ENCODE results near the gene GFRA1.

The GFRA1 gene

DNA sequence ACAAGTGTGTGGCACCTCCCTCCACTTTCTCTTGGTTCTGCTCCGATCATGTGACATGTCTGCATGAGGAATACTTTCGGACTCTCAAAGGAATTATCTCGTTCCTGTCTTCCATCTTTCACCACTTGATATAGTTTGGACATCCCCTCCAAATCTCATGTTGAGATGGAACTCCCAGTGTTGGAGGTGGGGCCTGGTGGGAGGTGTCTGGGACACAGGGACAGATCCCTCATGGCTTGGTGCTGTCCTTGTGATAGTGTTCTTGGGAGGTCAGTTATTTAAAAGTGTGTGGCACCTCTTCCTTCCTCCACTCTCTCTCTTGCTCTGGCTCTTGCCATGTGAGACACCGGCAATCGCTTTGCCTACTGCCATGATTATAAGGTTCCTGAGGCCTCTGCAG lies 166.4 kb downstream of the GFRA1 start:
- no peak overlapping the region for H3K4me3 ChIP-seq (ENCODE audit: low read depth, low read length)
- TF ChIP-seq, protein P1, sequence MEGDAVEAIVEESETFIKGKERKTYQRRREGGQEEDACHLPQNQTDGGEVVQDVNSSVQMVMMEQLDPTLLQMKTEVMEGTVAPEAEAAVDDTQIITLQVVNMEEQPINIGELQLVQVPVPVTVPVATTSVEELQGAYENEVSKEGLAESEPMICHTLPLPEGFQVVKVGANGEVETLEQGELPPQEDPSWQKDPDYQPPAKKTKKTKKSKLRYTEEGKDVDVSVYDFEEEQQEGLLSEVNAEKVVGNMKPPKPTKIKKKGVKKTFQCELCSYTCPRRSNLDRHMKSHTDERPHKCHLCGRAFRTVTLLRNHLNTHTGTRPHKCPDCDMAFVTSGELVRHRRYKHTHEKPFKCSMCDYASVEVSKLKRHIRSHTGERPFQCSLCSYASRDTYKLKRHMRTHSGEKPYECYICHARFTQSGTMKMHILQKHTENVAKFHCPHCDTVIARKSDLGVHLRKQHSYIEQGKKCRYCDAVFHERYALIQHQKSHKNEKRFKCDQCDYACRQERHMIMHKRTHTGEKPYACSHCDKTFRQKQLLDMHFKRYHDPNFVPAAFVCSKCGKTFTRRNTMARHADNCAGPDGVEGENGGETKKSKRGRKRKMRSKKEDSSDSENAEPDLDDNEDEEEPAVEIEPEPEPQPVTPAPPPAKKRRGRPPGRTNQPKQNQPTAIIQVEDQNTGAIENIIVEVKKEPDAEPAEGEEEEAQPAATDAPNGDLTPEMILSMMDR (IDR thresholded peaks at IDR 0.05; ENCODE audit: insufficient read depth, low read depth, low read length, missing control alignments) = no peak
- no peak for DNase-seq (ENCODE audit: low read depth)

- no peak overlapping the region for H3K4me3 ChIP-seq (ENCODE audit: low read depth, low read length)
- no peak for DNase-seq (ENCODE audit: low read depth)
- TF ChIP-seq, protein P1 (IDR thresholded peaks at IDR 0.05; ENCODE audit: insufficient read depth, low read depth, low read length, missing control alignments) = no peak
These were observed 167.7 kb downstream of the GFRA1 start for GRCh38 chr10:116105264-116105663.

- no peak overlapping the region for H3K4me3 ChIP-seq (ENCODE audit: low read depth, low read length)
- TF ChIP-seq, protein P1 (IDR thresholded peaks at IDR 0.05; ENCODE audit: insufficient read depth, low read depth, low read length, missing control alignments) = no peak
- no peak for DNase-seq (ENCODE audit: low read depth)
These were observed 168.6 kb downstream of the GFRA1 start for GRCh38 chr10:116104210-116104932.

DNA sequence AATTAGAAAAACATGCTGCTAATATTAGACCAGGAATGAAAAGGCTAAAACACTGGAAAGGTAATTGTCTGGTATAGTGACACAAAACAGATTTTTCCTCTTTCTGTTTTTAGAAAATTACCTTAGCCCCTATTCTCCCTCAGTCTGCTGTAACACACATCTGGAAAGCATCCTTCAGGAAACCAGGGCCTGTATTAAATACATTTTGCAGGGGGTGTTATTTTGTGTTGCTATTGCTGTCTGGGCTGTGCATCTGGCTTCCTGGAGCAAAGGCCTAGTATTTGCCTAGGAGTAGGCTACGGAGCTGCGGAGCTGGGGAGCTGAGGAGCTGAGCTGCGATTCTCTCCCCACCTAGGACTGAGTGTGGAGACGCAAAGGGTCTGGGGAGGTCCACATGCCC lies 169.3 kb downstream of the GFRA1 start:
- TF ChIP-seq, protein P1 (IDR thresholded peaks at IDR 0.05; ENCODE audit: insufficient read depth, low read depth, low read length, missing control alignments) = no peak
- no peak overlapping the region for H3K4me3 ChIP-seq (ENCODE audit: low read depth, low read length)
- no peak for DNase-seq (ENCODE audit: low read depth)

GRCh38 chr10:116101616-116102315 lies 171.2 kb downstream of the GFRA1 start:
- H3K4me3 ChIP-seq (ENCODE audit: low read depth, low read length) = no peak overlapping the region
- no peak for DNase-seq (ENCODE audit: low read depth)
- TF ChIP-seq, protein P1 (IDR thresholded peaks at IDR 0.05; ENCODE audit: insufficient read depth, low read depth, low read length, missing control alignments) = no peak

DNA sequence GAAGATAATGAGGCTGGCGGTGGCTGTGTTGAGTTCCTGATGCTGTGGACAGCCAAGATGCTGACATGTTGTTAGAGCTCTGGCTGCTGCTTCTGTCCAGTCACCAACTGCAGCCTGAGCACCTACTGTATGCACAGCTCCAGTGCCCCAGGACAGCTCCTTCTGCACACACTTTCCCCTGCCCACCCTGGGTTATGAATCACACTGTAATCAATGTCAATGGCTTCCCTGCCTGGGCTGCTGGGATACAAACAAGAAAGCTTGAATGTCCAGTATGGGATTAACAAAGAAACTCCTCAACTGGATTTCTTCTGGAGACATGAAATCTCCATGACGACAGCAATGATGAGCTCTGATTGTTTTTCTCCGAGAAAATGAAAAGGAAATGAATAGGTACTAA lies 172.0 kb downstream of the GFRA1 start:
- TF ChIP-seq, protein P1 (IDR thresholded peaks at IDR 0.05; ENCODE audit: insufficient read depth, low read depth, low read length, missing control alignments) = no peak
- no peak overlapping the region for H3K4me3 ChIP-seq (ENCODE audit: low read depth, low read length)
- no peak for DNase-seq (ENCODE audit: low read depth)
